Amygdala (tissue), 56 donors: Measurements from ENCODE around the gene CLK3.
"Not testable (repeated sequence)": the region's sequence is repeated elsewhere in the genome, so short reads cannot be mapped to it uniquely, and the experiment has no call there.

Experiments used
- DNase-seq, 56 donors: peaks; one replicate each; lab custom pipeline; 2025; lab: John Stamatoyannopoulos, UW

Gene CLK3

GRCh38 chr15:74635228-74635627 lies 19.6 kb downstream of the CLK3 start:
- DNase-seq: peak in 32 of 56 donors; percentile 14 to 74 (median 36)

- no peak for DNase-seq
Observed at GRCh38 chr15:74636984-74637383, 21.3 kb downstream of the CLK3 start.

DNA sequence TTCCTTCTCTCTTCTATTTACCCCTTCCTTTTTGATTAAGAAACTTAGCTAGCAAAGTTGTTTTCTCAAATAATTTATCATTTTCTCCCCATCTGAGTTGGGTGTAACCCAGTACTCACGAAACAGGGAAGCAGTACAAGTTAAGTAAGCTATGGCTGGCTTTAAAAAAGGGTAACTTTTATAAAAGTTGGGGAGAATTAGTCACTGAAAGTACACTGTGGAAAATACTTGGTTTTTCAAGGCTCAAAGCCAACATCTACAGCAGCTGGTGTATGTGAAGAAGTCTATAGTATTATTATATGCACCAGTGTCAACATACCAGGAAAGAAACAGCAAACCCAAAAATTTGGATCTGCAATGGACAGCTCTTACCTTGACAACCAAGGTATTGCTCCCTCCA lies 25.5 kb downstream of the CLK3 start:
- DNase-seq: no peak

- DNase-seq: no peak
Observed at GRCh38 chr15:74642348-74642733, 26.7 kb downstream of the CLK3 start.

- DNase-seq: peak in 2 of 56 donors; percentile 8 to 26
Observed at GRCh38 chr15:74642734-74643664, 27.4 kb downstream of the CLK3 start.

DNA sequence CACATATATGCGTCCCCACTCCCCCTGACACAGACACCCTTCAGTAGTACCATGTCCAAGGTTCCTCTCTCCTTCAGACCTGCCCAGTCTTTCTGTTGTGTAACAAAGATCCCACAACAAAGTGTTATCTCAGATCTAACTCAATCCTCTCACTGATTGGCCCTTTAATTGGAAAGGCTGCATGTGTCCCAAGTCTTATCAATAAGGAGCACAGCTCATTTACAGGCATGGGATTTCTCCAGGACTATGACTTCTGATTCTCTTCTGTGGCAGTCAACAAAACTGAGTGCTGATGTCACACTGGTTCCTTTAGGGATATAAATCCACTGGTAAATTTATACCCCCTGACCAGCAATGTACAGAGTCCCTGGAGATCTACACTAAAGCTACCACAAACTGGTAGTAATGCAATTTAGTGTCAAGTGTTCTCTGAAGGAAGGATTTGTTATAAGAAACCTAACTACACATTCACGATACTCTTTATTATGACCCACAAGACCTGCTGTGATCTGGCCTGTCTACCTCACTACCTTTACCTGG lies 28.1 kb downstream of the CLK3 start:
- DNase-seq: no peak

DNA sequence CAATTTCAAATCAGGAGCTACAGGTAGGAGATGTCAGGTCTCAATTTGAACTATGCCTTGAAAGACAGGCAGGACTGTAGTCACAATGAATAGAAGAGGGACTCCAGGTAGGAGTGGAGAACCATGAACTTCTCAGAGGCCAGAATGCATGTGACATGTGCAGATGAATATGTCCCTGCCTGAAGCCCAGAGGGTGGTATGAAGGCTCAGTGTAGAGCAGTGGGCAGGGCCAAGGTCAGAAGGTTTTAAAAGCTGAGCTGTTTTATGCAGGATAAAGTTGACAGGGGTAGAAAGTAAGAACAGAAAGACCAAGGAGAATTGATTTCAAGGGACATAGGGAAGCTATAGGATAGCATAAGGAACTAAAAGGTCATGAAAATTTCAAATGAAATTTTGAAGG lies 30.8 kb downstream of the CLK3 start:
- DNase-seq: no peak

GRCh38 chr15:74648051-74648842 lies 32.6 kb downstream of the CLK3 start:
- no peak for DNase-seq

GRCh38 chr15:74651242-74651741 lies 35.7 kb downstream of the CLK3 start:
- DNase-seq: peak in 3 of 56 donors; percentile 14 to 44 (median 18)

- no peak for DNase-seq
Observed at GRCh38 chr15:74653426-74654102, 37.9 kb downstream of the CLK3 start.

DNA sequence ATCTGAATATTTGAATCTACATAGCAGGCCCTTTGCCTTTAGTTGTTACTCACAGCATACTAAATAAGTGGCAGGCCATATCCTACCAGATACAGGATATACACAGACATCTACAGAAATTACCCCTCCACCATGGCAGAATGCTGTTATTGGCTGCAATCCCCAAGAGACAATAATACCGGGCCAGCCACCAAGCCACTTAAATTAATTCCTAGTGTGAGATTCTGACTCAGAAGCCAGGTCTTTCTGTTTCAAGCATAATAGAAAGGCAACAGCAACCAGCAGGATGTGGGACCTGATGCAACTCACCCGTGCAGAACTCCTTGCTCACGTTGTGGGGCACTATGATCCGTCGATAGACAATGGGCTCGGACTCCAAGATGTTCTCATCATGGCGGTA lies 39.8 kb downstream of the CLK3 start:
- no peak for DNase-seq

- peak in 8 of 56 donors; percentile 7 to 38 (median 22) for DNase-seq
Observed at GRCh38 chr15:74656935-74657535, 41.4 kb downstream of the CLK3 start.

- no peak for DNase-seq
Observed at GRCh38 chr15:74657846-74658245, 42.2 kb downstream of the CLK3 start.

GRCh38 chr15:74661280-74661679 lies 45.6 kb downstream of the CLK3 start:
- DNase-seq: not testable (repeated sequence)

- DNase-seq: no peak
Observed at GRCh38 chr15:74662064-74662860, 46.6 kb downstream of the CLK3 start.

- no peak for DNase-seq
Observed at GRCh38 chr15:74663303-74664027, 47.8 kb downstream of the CLK3 start.

DNA sequence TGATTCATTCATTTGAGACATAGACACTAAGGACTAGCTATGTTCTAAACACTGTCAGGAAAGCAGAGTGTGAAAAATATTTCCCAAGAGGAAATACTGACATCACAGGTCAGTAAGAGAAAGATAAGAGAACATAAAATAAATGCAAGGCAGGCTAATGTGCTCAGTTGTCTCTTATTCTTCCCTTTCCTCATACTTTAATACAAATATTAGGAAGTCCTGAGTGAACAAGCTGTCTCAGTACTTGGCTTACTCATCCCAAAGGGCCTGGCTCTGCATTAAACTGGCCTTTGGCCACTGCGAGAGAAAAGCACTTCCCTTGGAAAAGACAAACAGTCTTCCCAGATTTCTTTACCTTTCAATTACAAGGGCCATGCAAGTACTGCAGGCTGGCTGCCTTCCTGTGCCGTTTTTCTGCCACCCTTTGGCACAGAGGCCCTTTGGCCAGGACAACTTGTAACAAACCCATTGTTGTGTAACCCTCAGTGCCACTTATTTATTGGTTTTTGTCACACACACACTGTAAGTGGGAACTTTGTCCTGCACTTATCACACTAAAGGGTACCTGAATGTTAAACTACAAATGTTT lies 48.5 kb downstream of the CLK3 start:
- DNase-seq: peak in 17 of 56 donors; percentile 7 to 48 (median 24)

DNA sequence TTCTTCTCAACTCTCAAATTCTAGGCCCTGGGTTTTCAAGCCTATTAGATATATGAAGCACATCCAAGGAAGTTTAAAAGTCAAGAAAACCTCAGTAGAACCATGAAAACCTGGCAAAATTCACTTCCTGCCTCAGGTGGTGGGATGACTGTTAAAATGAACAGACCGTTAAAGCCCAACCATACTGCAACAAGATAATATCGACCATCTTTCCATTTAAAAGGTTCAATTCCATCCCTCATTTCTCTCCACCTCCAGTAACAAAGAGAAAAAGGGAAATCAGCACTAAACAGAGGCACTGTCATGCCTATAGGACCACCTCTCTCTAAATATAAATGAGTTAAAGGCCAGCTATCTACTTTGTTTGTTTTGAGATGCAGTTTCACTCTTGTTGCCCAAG lies 49.0 kb downstream of the CLK3 start:
- no peak for DNase-seq
